ENCODE results near the gene ATP6V0E2. TPM values are rescaled to one million over a fixed set of nuclear protein-coding genes. Genes with fewer than 3 reads are reported as not detected.

The ATP6V0E2 gene
- total RNA-seq, 2 donors from 2014 or later: 10.8 to 14.1 TPM

GRCh38 chr7:149872419-149873073, 1.2 kb upstream of the ATP6V0E2 start:
- DNase-seq (peak; percentile 73 to 88), ATAC-seq (peak; percentile 73)
- intact Hi-C loops (cut with DNase I, micrococcal nuclease): no loop called here

GRCh38 chr7:149873970-149874643, 338 bp downstream of the ATP6V0E2 start:
- DNase-seq: no peak
- intact Hi-C loops (cut with DNase I, micrococcal nuclease): no loop called here

GRCh38 chr7:149874644-149875028, 867 bp downstream of the ATP6V0E2 start:
- DNase-seq (no peak), ATAC-seq (no peak)
- intact Hi-C loops (cut with DNase I, micrococcal nuclease): no loop called here

More at GRCh38 chr7:149873970-149874643, 338 bp downstream of the ATP6V0E2 start:
- no peak for ATAC-seq

GRCh38 chr7:149875396-149875795, 1.6 kb downstream of the ATP6V0E2 start:
- no peak for ATAC-seq
- intact Hi-C loops (cut with DNase I, micrococcal nuclease): no loop called here
- peak in 1 of 2 donors; percentile 7 for DNase-seq

GRCh38 chr7:149877890-149878522, 4.2 kb downstream of the ATP6V0E2 start:
- ATAC-seq: no peak
- intact Hi-C loops (cut with DNase I, micrococcal nuclease): no loop called here
- peak in 1 of 2 donors; percentile 13 for DNase-seq

- intact Hi-C loops (cut with DNase I, micrococcal nuclease): no loop called here
- DNase-seq (no peak), ATAC-seq (no peak)
These were observed 4.8 kb downstream of the ATP6V0E2 start for GRCh38 chr7:149878523-149878921.

- no peak for ATAC-seq
- intact Hi-C loops (cut with DNase I, micrococcal nuclease): no loop called here
These were observed 5.5 kb downstream of the ATP6V0E2 start for GRCh38 chr7:149879271-149879743.

GRCh38 chr7:149879766-149880637, 6.2 kb downstream of the ATP6V0E2 start:
- peak in 1 of 2 donors; percentile 4 for DNase-seq
- no peak for ATAC-seq
- intact Hi-C loops (cut with DNase I, micrococcal nuclease): no loop called here

More at GRCh38 chr7:149879271-149879743, 5.5 kb downstream of the ATP6V0E2 start:
- DNase-seq: peak in 1 of 2 donors; percentile 3

GRCh38 chr7:149880638-149881311, 7.0 kb downstream of the ATP6V0E2 start:
- ATAC-seq: no peak
- intact Hi-C loops (cut with DNase I, micrococcal nuclease): no loop called here
- peak in 1 of 2 donors; percentile 11 for DNase-seq

- DNase-seq (peak in 1 of 2 donors; percentile 4), ATAC-seq (no peak)
- intact Hi-C loops (cut with DNase I, micrococcal nuclease): no loop called here
These were observed 7.8 kb downstream of the ATP6V0E2 start for GRCh38 chr7:149881328-149882247.

- intact Hi-C loops (cut with DNase I, micrococcal nuclease): no loop called here
- DNase-seq (no peak), ATAC-seq (no peak)
These were observed 8.7 kb downstream of the ATP6V0E2 start for GRCh38 chr7:149882248-149883047.

GRCh38 chr7:149883048-149883438, 9.3 kb downstream of the ATP6V0E2 start:
- intact Hi-C loops (cut with DNase I, micrococcal nuclease): no loop called here
- ATAC-seq (no peak), DNase-seq (no peak)

- intact Hi-C loops (cut with DNase I, micrococcal nuclease): no loop called here
- ATAC-seq (peak; percentile 84), DNase-seq (peak; percentile 52 to 71)
These were observed 9.7 kb downstream of the ATP6V0E2 start for GRCh38 chr7:149883452-149883861.

GRCh38 chr7:149884016-149884415, 10.2 kb downstream of the ATP6V0E2 start:
- intact Hi-C loops (cut with DNase I, micrococcal nuclease): no loop called here
- peak; percentile 78 for ATAC-seq
- DNase-seq: peak in 1 of 2 donors; percentile 17

GRCh38 chr7:149884541-149884940, 10.8 kb downstream of the ATP6V0E2 start:
- intact Hi-C loops (cut with DNase I, micrococcal nuclease): no loop called here
- no peak for ATAC-seq
- no peak for DNase-seq

- no peak for DNase-seq
- intact Hi-C loops (cut with DNase I, micrococcal nuclease): no loop called here
- ATAC-seq: no peak
These were observed 11.6 kb downstream of the ATP6V0E2 start for GRCh38 chr7:149885191-149886017.

Data from left colon (tissue), 2 donors.